Stimulated activated CD8-positive, alpha-beta memory T cell treated with anti-CD3 and anti-CD28 coated beads, Interleukin-15, amount 100 ng/mL, for 4 hours (primary cell): Measurements from ENCODE around the gene NOSTRIN.
"Not testable (repeated sequence)": the region's sequence is repeated elsewhere in the genome, so short reads cannot be mapped to it uniquely, and the experiment has no call there.

Experiments
- DNase-seq, 2 donors: peaks; one replicate each; pipeline ENCODE4 v3.0.0-alpha.2; 2020; ENCODE audit warnings: low read depth in 2 of 2

Gene NOSTRIN

DNA sequence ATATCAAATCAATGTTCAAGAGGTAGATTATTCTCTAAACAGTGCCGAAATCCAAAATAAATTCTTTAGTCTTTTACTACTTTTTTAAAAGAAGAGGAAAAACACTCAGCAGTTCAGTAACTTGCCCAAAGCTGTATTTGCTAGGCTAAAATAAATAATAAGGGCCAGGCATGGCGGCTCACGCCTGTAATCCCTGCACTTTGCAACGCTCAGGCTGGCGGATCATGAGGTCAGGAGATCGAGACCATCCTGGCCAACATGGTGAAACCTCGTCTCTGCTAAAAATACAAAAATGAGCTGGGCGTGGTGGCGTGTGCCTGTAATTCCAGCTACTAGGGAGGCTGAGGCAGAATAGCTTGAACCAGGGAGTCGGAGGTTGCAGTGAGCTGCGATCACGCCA lies 79.7 kb downstream of the NOSTRIN start:
- not testable (repeated sequence) for DNase-seq

DNA sequence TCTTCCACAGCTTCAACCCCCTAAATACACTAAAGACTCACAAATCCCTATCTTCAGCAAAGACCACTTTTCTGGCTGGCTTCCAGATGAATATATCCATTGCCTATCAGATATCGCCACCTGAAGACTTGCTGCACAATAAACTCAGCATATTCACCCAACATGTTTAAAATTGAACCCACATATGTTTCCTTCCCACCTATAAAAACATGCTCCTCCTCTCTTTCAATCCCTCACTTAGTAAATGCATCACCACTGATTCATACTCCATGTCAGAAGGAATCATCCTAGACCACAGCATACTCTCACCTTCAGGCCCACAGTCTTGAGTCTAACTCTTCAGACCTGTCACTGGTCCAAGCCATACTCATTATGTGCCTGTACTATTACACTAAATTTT lies 82.5 kb downstream of the NOSTRIN start:
- DNase-seq = no peak

DNA sequence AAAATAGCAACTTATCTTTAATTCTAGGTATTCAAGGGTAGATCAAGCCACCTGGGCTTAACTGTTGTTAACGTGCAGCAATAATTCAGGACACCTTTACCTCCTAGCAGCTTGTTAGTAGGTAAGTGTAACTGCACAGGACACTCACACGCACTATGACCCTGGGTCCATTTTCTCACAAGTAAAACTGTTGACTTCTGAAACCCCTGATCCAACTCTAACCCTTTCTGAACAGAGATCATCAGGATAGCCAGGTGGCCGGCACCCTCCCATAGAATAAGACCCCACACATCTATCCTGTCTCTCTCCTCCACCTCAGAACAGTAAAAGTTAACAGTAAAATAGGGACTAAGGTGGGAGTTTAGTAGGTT lies 87.2 kb downstream of the NOSTRIN start:
- DNase-seq = no peak

DNA sequence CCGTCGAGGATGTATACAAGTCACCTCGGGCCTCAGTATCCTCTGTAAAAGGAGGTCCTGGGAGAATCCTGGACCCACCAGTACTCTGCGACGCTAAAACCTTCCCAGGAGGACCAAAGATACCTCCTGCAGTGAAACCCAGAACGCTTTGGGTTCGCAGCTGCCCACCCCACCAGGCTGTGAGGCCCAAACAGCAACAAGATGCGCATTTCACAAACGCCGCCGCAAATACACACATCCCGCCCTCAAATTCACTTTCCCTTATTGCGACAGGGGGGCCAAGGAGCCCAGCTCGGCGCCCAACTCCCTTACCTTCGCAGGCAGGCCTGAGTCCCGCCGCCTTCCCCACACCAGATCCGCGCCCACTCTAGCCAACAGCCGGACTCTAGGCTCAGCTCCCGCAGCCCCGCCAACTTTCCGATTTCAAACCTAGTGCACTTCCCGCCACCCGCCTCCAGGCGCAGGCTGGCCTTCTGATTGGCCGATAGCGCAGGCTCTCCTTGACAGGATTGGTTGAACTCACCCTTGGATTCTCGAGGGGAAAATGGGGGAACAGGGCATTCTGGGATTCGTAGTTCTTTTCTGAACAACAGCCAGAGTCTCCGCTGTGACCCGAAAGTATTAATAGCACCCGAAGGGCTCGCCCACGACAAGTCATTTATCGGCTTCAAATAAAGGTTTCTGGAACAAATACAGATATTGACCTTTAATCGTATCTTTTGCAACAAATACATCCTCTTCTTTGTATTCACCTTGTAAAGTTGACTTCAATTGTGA lies 87.8 kb downstream of the NOSTRIN start, which contains the start of gene SPC25:
Gene SPC25, minus strand, starts transcription at position 425 of the 777 bp plus-strand sequence. CDS start 911 bp downstream, outside the sequence.
- peak; percentile 48 to 65 for DNase-seq

DNA sequence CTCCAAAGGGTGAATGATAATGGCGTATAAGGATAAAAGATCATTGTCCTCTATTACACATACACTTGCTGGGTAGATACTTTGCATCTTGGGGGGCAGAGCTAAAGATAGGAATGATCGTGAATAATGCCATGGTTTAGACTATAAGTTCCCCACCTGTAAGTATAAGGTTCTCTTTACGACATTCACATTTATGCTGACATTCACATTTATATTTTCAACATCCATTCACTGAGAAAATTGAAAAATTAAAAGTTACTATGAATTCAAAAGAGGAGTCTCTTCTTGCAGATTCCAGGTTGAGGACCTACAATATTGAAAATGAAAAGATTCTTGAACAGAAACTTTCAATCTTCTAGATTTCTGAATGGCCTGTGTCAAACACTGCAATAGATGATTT lies 89.9 kb downstream of the NOSTRIN start:
- DNase-seq = no peak

DNA sequence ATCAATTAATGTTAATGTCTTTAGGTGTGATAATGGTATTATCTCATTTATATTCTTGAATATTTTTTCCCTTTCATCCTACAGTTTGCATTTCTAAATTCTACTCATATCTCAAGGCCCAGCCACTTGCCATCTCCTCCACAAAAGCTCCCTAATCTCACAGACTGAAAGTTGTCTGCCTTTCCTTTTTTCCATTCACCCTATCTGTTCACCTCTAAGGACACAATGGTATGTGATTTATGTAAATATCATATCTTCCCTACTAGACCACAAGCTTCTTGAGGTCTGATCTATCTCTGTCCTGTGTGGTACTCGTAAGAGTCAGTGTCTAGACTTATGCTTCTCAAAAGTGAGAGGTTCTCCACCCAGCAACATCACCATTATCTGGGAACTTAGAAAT lies 91.7 kb downstream of the NOSTRIN start:
- DNase-seq = no peak

DNA sequence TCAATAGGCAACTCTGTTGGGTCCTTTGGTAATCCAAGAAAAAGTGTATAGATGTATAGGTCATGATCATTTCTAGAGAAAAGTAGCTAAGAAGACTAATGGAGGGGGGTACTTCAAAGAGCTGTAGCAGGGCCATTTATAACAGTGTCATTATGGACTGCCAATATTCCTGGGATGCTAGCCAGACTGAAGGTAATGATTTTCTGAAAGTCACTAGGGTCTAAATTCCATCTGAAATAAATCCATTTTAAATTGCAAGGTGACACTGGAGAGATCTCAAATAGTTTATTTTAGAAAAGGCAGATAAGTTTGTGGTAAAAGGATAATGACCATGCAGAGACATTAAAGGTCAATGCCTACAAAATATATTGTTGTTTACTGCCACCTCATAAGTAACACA lies 92.3 kb downstream of the NOSTRIN start:
- DNase-seq = no peak

DNA sequence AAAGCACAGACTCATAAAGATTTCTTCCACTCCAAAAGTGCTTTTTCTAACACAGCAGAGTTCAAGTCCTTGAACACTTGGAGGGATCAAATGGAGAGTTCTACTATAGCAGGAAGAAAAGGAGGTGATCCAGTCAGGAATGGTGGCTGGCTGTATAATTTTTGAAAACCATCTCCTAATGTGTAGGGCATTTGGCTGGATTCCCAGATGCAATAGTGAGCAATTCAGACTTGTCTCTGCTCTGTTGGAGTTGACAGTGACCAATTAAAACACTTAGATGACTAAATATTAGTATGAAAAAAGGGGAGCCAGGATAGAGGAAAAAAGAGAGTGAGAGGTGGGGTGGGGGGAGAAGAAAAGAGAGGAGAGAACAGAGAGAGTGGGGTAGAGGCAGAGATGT lies 93.3 kb downstream of the NOSTRIN start:
- DNase-seq = no peak

DNA sequence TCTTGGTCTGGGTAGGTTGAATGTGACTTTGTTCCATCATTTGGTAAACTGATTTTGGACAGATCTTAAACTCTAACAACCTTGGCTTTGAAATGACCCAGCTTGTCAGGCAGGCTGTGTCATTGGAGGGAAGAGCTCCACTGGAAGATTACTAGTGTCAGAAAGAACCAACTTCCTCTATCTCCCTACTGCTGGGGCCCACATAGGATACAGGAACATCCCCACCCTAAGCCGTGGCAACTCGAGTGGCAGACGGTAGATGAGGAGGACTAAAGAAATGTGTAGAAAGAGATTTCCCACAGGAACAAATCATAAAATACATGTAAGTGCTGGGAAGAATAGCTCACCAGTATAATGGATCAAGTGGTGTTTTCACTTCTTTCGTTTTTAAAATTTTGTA lies 94.3 kb downstream of the NOSTRIN start:
- DNase-seq = no peak

DNA sequence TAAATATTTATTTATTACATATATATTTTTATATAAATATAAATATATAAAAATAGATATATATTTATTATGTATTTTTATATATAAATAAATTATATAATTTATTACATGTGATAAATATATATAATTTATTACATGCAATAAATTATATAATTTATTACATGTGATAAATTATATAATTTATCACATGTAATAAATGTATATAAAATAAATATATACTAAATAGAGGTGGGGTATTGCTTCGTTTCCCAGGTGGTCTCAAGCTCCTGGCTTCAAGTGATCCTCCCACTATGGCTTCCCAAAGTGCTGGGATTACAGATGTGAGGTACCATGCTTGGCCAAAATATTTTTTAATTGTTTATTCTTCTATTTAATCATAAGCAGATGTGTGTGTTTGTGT lies 95.0 kb downstream of the NOSTRIN start:
- DNase-seq = no peak

DNA sequence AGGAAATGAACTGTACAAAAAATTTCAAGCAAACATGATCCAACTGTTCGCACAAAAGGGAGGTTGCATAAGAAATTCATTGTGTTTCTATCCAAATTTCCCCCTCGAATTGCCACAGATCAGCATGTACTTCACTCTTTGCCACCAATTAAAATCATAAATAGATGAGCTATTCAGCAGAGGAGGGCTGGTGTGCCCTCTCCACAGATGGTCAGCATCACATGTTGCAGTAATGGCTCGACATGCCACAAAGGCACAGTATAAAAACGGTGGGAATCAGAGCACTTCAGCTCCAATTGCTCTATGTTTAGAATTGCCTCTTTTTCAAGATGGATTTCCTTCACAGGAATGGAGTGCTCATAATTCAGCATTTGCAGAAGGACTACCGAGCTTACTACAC lies 98.6 kb downstream of the NOSTRIN start, which contains the start of gene G6PC2:
Gene G6PC2, plus strand, starts transcription at position 289 of the 400 bp plus-strand sequence. Its CDS starts 41 bp downstream, at position 330.
- DNase-seq = no peak

DNA sequence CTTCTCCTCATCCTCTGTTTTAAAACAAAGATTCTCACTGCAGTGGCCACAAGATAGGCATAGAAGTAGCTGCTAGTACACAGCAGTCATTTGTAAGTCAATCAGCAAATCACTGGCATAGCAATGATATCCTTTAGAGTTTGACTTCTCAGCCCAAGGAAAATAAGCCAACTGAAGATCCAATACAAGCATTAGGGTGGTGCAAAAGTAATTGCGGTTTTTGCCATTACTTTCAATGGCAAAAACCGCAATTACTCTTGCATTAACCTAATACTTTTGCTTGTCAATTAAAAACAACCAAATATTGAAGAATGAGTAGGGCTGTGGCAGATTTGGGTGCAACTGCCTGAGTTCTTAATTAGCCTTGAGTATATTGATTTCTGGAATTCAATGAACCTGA lies 101.5 kb downstream of the NOSTRIN start:
- no peak for DNase-seq

DNA sequence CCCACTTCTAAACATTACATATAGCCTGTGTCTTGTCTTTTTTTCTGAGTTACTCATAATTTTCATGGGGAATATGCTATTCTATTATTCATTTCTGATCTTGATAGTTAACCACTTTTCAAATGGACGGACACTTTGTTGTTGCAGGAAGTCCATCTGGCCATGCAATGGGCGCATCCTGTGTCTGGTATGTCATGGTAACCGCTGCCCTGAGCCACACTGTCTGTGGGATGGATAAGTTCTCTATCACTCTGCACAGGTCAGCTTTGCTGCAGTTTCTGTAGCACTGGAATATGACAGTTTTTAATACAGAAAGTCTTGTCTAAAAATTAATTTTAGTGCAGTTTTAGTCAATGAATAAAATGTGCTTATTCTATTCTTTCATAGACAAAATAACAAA lies 101.9 kb downstream of the NOSTRIN start:
- DNase-seq = no peak

DNA sequence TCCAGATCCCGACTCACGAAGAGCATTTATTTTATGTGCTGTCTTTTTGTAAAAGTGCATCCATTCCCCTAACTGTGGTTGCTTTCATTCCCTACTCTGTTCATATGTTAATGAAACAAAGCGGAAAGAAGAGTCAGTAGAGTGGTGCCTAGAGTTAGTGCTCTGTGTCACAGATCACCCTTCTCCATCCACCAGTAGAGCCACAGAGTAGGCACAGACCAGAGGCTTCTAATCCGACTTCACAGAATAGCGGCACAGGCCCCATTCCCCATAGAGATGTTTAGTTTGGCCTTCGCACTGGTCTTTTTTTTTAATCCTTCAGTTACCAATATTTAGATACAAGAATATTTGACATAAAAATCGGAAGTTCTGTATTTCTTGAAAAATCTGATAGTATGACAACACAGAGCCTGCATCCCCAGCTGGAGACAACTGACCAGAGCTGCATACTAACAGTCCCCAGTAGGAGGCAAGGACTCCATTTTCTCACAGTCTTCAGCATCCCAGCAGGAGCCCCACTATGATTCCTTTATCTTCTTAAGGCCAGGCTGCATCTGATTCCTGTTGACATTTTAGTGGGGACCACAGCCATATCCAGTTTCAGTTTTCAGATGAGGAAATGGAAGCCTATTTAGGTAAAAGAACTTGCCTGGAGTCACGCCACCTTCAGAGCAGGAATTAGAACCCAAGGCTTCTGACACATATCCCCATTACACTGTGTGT lies 105.7 kb downstream of the NOSTRIN start:
- no peak for DNase-seq

DNA sequence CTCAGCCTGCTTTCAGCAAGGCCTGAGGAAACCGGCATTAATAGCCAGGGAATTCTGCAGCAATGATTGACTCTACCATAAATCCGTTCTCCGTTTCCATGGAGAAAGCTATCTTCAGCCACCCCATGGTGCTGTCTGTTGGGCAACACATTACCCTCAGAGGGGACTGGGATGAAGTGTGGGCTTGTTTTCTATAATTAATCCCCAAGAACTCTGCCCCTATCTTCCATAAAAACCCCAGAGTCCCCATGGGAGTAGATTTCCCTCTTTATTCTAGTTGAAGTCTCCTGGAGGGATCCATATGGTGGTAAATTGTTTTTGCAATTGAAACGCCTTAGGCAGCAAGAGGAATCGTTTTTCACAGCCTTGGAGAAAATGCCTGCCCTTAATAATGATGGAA lies 107.9 kb downstream of the NOSTRIN start:
- no peak for DNase-seq

DNA sequence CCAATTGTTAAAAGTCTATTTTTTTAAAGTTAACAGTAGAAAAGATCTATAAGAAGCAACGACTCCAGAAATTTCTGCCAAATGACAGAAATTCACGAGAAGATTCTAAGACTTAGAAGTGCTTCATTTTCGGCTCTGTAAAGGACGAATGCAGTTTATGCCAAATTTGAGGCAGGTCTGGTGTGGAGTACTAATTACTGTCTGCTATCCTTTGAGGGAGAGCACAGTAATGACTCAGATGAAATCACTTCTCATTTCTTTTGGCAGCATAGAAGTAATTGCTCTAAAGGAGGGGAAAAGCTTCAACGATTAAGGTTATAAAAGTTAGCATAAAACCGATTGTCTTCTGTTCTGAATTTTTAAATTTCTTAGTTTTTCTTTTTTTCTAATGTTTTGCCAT lies 110.0 kb downstream of the NOSTRIN start:
- DNase-seq = no peak

DNA sequence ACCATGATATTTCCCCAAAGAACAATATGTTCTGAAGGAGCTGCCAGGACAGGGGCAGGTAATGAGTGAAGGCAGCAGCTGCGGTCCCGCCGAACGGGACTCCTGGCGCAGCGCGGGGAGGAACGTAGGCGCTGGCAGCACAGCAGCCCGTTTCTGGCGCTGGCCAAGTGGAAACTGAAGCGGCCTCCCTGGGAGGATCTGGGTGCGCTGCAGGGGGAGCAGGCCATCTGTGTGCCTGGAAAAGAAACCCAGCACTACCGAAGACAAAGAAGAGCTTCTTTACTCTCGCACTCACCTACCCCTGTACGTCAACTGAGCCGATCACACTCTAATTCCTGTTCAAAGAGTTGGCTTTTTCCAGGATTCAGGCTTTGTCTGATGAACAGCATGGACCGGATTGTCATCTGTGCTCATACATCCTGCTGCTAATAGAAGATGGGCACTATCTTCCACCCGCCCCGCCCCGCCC lies 110.5 kb downstream of the NOSTRIN start:
- DNase-seq = no peak

DNA sequence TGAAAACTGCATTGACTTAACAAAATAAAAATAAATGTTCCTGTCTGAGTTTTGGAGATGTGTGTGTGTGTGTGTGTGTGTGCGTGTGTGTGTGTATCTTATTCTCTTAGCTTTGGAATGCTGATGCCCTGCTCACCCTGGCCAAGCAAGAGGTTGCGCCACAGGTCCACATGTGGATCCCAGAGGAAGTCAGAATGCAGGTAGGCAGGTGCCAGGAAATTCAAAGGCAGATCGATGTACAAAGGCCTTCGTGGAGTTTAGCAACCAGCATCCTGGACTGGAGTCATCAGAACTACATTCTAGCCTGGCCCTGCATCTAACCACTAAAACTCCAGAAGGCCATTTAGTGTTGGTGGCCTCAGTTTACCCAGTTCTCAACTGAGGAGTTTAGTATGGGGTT lies 111.1 kb downstream of the NOSTRIN start:
- no peak for DNase-seq
